SK-N-SH treated with all-trans-retinoic acid at 6 μM for 48 hours (cell line): ENCODE data around the gene TMEM178A.

Experiments used
- ARNTL ChIP-seq: fragments of 450-650 bp; formaldehyde crosslinking; IDR thresholded peaks from 2 replicates; pipeline ENCODE4 v1.5.0; 2020; ENCODE audit warnings: low read depth, mild to moderate bottlenecking, moderate library complexity, borderline replicate concordance
- BACH2 ChIP-seq: fragments of 250-450 bp; sonication (Bioruptor Pico); IDR thresholded peaks from 2 replicates; pipeline ENCODE4 v1.9.0; 2021; ENCODE audit warnings: mild to moderate bottlenecking, borderline replicate concordance
- RARB ChIP-seq: fragments of 250-450 bp; sonication (Bioruptor Pico); IDR thresholded peaks from 2 replicates; pipeline ENCODE4 v1.8.0; 2021; ENCODE audit warnings: mild to moderate bottlenecking, moderate library complexity
- TCF4 ChIP-seq: fragments of 250-450 bp; sonication (Bioruptor Pico); IDR thresholded peaks from 2 replicates; pipeline ENCODE4 v1.8.0; 2021; ENCODE audit warnings: mild to moderate bottlenecking, moderate library complexity, borderline replicate concordance
- TOX ChIP-seq: fragments of 250-450 bp; sonication (Bioruptor Pico); IDR thresholded peaks from 2 replicates; pipeline ENCODE4 v1.8.0; 2021; ENCODE audit warnings: mild to moderate bottlenecking, moderate library complexity, borderline replicate concordance
- ZNF565 ChIP-seq: fragments of 450-650 bp; formaldehyde crosslinking; conservative IDR thresholded peaks from 2 replicates; pipeline ENCODE4 v1.5.0; 2020; ENCODE audit warnings: low read depth, mild to moderate bottlenecking, moderate library complexity
- TF ChIP-seq, protein P1 (sequence below): fragments of 250-450 bp; sonication (Bioruptor Pico); IDR thresholded peaks from 2 replicates; pipeline ENCODE4 v1.8.0; 2020; ENCODE audit warnings: mild to moderate bottlenecking, moderate library complexity, borderline replicate concordance
- TF ChIP-seq, protein P2 (sequence below): fragments of 250-450 bp; sonication (Bioruptor Pico); IDR thresholded peaks from 2 replicates; pipeline ENCODE4 v1.5.1; 2021; ENCODE audit warnings: mild to moderate bottlenecking, moderate library complexity
- TF ChIP-seq, protein P3 (sequence below): fragments of 250-450 bp; sonication (Bioruptor Pico); IDR thresholded peaks from 2 replicates; pipeline ENCODE4 v1.5.0; 2020; ENCODE audit warnings: mild to moderate bottlenecking, moderate library complexity

DNA sequence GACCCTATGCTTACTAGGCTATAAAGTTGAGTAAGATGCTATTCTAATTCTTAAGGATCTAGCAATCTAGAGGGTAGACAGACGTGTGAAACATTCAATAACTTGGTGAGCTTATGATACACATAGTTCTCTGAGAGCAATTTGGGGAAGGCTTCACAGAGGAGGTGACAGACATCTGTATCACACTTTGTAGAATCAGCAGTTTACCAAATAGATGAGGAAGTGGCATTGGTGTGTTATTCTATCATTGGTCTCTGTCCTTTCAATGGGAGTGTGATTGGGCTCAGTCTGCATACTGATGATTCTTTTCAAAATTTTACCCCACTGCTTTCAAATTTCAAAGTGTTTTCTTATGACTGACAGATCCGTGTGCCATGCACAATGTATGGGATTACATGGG is 47.0 kb upstream of the TMEM178A start:
- TF ChIP-seq ZNF565 (CRISPR knock-in tag) (no peak), TOX (CRISPR knock-in tag) (no peak), RARB (CRISPR knock-in tag) (no peak), ARNTL (CRISPR knock-in tag) (no peak), BACH2 (no peak), TCF4 (CRISPR knock-in tag) (no peak)
- TF ChIP-seq, protein P1, sequence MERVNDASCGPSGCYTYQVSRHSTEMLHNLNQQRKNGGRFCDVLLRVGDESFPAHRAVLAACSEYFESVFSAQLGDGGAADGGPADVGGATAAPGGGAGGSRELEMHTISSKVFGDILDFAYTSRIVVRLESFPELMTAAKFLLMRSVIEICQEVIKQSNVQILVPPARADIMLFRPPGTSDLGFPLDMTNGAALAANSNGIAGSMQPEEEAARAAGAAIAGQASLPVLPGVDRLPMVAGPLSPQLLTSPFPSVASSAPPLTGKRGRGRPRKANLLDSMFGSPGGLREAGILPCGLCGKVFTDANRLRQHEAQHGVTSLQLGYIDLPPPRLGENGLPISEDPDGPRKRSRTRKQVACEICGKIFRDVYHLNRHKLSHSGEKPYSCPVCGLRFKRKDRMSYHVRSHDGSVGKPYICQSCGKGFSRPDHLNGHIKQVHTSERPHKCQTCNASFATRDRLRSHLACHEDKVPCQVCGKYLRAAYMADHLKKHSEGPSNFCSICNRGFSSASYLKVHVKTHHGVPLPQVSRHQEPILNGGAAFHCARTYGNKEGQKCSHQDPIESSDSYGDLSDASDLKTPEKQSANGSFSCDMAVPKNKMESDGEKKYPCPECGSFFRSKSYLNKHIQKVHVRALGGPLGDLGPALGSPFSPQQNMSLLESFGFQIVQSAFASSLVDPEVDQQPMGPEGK (CRISPR knock-in tag) = no peak
- TF ChIP-seq, protein P2, sequence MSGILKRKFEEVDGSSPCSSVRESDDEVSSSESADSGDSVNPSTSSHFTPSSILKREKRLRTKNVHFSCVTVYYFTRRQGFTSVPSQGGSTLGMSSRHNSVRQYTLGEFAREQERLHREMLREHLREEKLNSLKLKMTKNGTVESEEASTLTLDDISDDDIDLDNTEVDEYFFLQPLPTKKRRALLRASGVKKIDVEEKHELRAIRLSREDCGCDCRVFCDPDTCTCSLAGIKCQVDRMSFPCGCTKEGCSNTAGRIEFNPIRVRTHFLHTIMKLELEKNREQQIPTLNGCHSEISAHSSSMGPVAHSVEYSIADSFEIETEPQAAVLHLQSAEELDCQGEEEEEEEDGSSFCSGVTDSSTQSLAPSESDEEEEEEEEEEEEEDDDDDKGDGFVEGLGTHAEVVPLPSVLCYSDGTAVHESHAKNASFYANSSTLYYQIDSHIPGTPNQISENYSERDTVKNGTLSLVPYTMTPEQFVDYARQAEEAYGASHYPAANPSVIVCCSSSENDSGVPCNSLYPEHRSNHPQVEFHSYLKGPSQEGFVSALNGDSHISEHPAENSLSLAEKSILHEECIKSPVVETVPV (CRISPR knock-in tag) = no peak
- TF ChIP-seq, protein P3, sequence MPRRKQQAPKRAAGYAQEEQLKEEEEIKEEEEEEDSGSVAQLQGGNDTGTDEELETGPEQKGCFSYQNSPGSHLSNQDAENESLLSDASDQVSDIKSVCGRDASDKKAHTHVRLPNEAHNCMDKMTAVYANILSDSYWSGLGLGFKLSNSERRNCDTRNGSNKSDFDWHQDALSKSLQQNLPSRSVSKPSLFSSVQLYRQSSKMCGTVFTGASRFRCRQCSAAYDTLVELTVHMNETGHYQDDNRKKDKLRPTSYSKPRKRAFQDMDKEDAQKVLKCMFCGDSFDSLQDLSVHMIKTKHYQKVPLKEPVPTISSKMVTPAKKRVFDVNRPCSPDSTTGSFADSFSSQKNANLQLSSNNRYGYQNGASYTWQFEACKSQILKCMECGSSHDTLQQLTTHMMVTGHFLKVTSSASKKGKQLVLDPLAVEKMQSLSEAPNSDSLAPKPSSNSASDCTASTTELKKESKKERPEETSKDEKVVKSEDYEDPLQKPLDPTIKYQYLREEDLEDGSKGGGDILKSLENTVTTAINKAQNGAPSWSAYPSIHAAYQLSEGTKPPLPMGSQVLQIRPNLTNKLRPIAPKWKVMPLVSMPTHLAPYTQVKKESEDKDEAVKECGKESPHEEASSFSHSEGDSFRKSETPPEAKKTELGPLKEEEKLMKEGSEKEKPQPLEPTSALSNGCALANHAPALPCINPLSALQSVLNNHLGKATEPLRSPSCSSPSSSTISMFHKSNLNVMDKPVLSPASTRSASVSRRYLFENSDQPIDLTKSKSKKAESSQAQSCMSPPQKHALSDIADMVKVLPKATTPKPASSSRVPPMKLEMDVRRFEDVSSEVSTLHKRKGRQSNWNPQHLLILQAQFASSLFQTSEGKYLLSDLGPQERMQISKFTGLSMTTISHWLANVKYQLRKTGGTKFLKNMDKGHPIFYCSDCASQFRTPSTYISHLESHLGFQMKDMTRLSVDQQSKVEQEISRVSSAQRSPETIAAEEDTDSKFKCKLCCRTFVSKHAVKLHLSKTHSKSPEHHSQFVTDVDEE (CRISPR knock-in tag) = no peak
